ENCODE measurements around the gene RPS6KL1.
A peak's percentile ranks its signal among the peaks of the same experiment; 100 is the strongest.

RPS6KL1 gene

GRCh38 chr14:74912111-74912510, 10.9 kb downstream of the RPS6KL1 start:
- ATAC-seq (no peak), DNase-seq (no peak)

- DNase-seq: no peak
- ATAC-seq: no peak
Observed at GRCh38 chr14:74911704-74912103, 11.4 kb downstream of the RPS6KL1 start.

- no peak for DNase-seq
- ATAC-seq: no peak
Observed at GRCh38 chr14:74911221-74911620, 11.8 kb downstream of the RPS6KL1 start.

GRCh38 chr14:74910556-74910955, 12.5 kb downstream of the RPS6KL1 start:
- ATAC-seq (no peak), DNase-seq (no peak)

- ATAC-seq: no peak
Observed at GRCh38 chr14:74909911-74910310, 13.1 kb downstream of the RPS6KL1 start.

GRCh38 chr14:74909501-74909900, 13.6 kb downstream of the RPS6KL1 start:
- no peak for ATAC-seq
- no peak for DNase-seq

More at GRCh38 chr14:74909911-74910310, 13.1 kb downstream of the RPS6KL1 start:
- no peak for DNase-seq

- ATAC-seq: no peak
Observed at GRCh38 chr14:74908861-74909341, 14.2 kb downstream of the RPS6KL1 start.

GRCh38 chr14:74907744-74908143, 15.3 kb downstream of the RPS6KL1 start:
- DNase-seq (no peak), ATAC-seq (no peak)

More at GRCh38 chr14:74908861-74909341, 14.2 kb downstream of the RPS6KL1 start:
- DNase-seq: no peak

- DNase-seq (no peak), ATAC-seq (peak; percentile 9)
Observed at GRCh38 chr14:74906925-74907521, 16.0 kb downstream of the RPS6KL1 start.

GRCh38 chr14:74905595-74906142, 17.4 kb downstream of the RPS6KL1 start:
- peak; percentile 67 for ATAC-seq
- DNase-seq: peak; percentile 91

GRCh38 chr14:74904635-74905503, 18.2 kb downstream of the RPS6KL1 start:
- DNase-seq: no peak
- ATAC-seq: no peak

- ATAC-seq (no peak), DNase-seq (no peak)
Observed at GRCh38 chr14:74902941-74903705, 19.9 kb downstream of the RPS6KL1 start.

GRCh38 chr14:74898694-74899093, 24.4 kb downstream of the RPS6KL1 start:
- no peak for DNase-seq
- no peak for ATAC-seq

- DNase-seq (no peak), ATAC-seq (no peak)
Observed at GRCh38 chr14:74898083-74898482, 25.0 kb downstream of the RPS6KL1 start.

GRCh38 chr14:74897642-74898041, 25.4 kb downstream of the RPS6KL1 start:
- DNase-seq: no peak
- ATAC-seq: no peak

GRCh38 chr14:74896400-74896799, 26.7 kb downstream of the RPS6KL1 start:
- ATAC-seq (no peak), DNase-seq (no peak)

- DNase-seq: no peak
- ATAC-seq: no peak
Observed at GRCh38 chr14:74893614-74894091, 29.4 kb downstream of the RPS6KL1 start.

GRCh38 chr14:74892745-74893144, 30.3 kb downstream of the RPS6KL1 start:
- DNase-seq: no peak
- ATAC-seq: no peak

GRCh38 chr14:74891870-74892269, 31.2 kb downstream of the RPS6KL1 start:
- DNase-seq (no peak), ATAC-seq (no peak)

- DNase-seq (no peak), ATAC-seq (no peak)
Observed at GRCh38 chr14:74890262-74890661, 32.8 kb downstream of the RPS6KL1 start.

GRCh38 chr14:74888164-74889158, 34.6 kb downstream of the RPS6KL1 start:
- DNase-seq (no peak), ATAC-seq (no peak)

Data from stimulated activated naive CD8-positive, alpha-beta T cell treated with anti-CD3 and anti-CD28 coated beads, Interleukin-15, Interleukin-2, amounts not matched to agents 100 U/mL and 50 U/mL, for 24 hours (primary cell).